CD8-positive, alpha-beta memory T cell (primary cell): ENCODE measurements around the gene CHSY1. TPM values are rescaled to one million over a fixed set of nuclear protein-coding genes. Genes with fewer than 3 reads are reported as not detected.
A peak's percentile ranks its signal among the peaks of the same experiment; 100 is the strongest.
"Not testable (repeated sequence)": the region's sequence is repeated elsewhere in the genome, so short reads cannot be mapped to it uniquely, and the experiment has no call there.

Source experiments
- CTCF ChIA-PET: fragments of 350-600 bp; sonication (Branson Sonifier 250); formaldehyde crosslinking; loops from one replicate; lab custom pipeline; 2021; ENCODE audit warnings: antibody characterized with exemption; lab: Charles Lee
- POLR2A ChIA-PET: fragments of 350-600 bp; sonication (Branson Sonifier 250); formaldehyde crosslinking; loops from one replicate; lab custom pipeline; 2021; ENCODE audit warnings: antibody characterized with exemption; lab: Charles Lee
- DNase-seq, 5 donors: peaks; one replicate each; pipeline versions ENCODE4 v3.0.0 to v3.0.0-alpha.2; 2020 to 2022; ENCODE audit warnings: mixed read lengths in 1 of 5
- H3K27ac ChIP-seq: one replicate; pipeline ENCODE4 v1.7.0; 2013; ENCODE audit warnings: low read depth, mild to moderate bottlenecking, low read length, moderate library complexity
- H3K27me3 ChIP-seq: 2 replicates; pipeline ENCODE4 v1.7.0; 2013; ENCODE audit warnings: low read length, mild to moderate bottlenecking; ENCODE audit not compliant: insufficient read depth, poor library complexity, severe bottlenecking
- H3K36me3 ChIP-seq: 2 replicates; pipeline ENCODE4 v1.7.0; 2013; ENCODE audit warnings: mild to moderate bottlenecking, low read length, moderate library complexity; ENCODE audit not compliant: insufficient read depth
- H3K4me1 ChIP-seq: 2 replicates; pipeline ENCODE4 v1.7.0; 2013; ENCODE audit warnings: mild to moderate bottlenecking, low read length, moderate library complexity; ENCODE audit not compliant: insufficient read depth
- H3K4me3 ChIP-seq: 2 replicates; pipeline ENCODE4 v1.7.0; 2013; ENCODE audit warnings: mild to moderate bottlenecking, low read length
- H3K9me3 ChIP-seq: 2 replicates; pipeline ENCODE4 v1.7.0; 2013; ENCODE audit warnings: mild to moderate bottlenecking, low read length
- H3K27ac Mint-ChIP-seq, 8 donors: one replicate each; pipeline ENCODE4 v1.8.0; 2020 to 2021; ENCODE audit warnings: mixed read lengths in 8 of 8, mild to moderate bottlenecking in 6 of 8, inconsistent platforms in 3 of 8, moderate library complexity in 3 of 8
- H3K27me3 Mint-ChIP-seq, 2 donors: one replicate each; pipeline ENCODE4 v1.8.0; 2020 to 2021; ENCODE audit warnings: mixed read lengths in 2 of 2, mild to moderate bottlenecking in 1 of 2, moderate library complexity in 1 of 2
- H3K36me3 Mint-ChIP-seq, 3 donors: one replicate each; pipeline ENCODE4 v1.8.0; 2020 to 2021; ENCODE audit warnings: mixed read lengths in 3 of 3, inconsistent platforms in 1 of 3, mild to moderate bottlenecking in 1 of 3
- H3K4me1 Mint-ChIP-seq, 3 donors: one replicate each; pipeline ENCODE4 v1.8.0; 2020 to 2021; ENCODE audit warnings: mixed read lengths in 3 of 3, inconsistent platforms in 1 of 3, mild to moderate bottlenecking in 1 of 3
- H3K4me3 Mint-ChIP-seq, 7 donors: one replicate each; pipeline ENCODE4 v1.8.0; 2020 to 2021; ENCODE audit warnings: mixed read lengths in 7 of 7, mild to moderate bottlenecking in 6 of 7, moderate library complexity in 4 of 7, inconsistent platforms in 2 of 7
- H3K9me3 Mint-ChIP-seq, 5 donors: one replicate each; pipeline ENCODE4 v1.8.0; 2020 to 2022; ENCODE audit warnings: mixed read lengths in 5 of 5, mild to moderate bottlenecking in 3 of 5, moderate library complexity in 2 of 5, inconsistent platforms in 1 of 5
- polyA plus RNA-seq: library from polyadenylated mRNA; unstranded; fragments of 300-500 nt; fragmentation: Illumina TruSeq; gene quantifications from one replicate; pipeline ENCODE4 v1.2.3, GENCODE V29; 2021
- total RNA-seq, 2 experiments: library from RNA; stranded (reverse); gene quantifications; one replicate each; pipeline ENCODE4 v1.2.3, GENCODE V29; 2021

CHSY1 gene
- total and polyA plus RNA-seq, 3 experiments from 2014 or later, result 3.6 to 49.7 (median 49.4) TPM

DNA sequence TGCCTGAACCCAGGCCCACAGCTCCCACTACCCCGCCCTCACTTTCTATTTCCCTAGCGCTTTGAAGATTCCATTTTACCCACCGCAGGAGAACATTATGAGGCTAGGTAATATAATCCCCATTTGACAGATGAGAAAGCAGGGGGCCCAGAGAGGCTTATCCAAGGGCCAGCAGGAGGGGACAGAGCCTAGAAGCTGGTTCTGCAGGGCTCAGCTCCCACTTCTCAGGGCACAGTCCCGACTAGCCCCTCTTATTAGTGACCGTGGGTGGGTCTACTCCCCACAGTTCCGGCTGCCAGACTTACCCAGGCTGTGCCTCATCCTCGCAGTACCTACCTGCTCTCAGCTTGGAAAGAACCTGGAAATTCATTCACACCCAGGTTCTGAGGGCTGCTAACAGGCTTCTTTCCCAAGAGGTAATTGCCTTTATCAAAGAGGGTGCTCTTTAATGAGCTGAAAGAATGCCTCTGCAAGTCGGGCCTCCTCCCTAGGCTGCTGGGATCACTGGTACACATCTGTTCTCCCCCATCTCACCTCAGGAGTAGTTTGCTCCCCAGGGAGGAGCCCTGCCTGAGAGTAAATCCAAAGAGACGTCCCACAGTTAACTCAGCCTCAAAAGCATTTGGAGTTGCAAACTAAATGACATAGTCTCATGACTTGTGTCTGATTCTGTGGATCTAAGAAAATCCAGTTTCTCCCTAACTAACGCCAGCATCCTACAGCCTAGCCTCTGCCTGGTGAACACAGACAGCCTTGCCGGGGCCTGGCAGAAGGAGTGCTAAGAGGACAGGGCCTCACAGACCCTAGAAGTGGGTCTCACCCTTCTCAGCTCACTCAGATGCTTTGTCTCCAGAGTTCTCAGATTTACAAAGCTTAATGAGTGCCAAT is 125.0 kb downstream of the CHSY1 start:
- peaks cover 0 to 2% (median 0%) of the 10 kb centered on the region in 5 donors for H3K9me3 Mint-ChIP-seq

DNA sequence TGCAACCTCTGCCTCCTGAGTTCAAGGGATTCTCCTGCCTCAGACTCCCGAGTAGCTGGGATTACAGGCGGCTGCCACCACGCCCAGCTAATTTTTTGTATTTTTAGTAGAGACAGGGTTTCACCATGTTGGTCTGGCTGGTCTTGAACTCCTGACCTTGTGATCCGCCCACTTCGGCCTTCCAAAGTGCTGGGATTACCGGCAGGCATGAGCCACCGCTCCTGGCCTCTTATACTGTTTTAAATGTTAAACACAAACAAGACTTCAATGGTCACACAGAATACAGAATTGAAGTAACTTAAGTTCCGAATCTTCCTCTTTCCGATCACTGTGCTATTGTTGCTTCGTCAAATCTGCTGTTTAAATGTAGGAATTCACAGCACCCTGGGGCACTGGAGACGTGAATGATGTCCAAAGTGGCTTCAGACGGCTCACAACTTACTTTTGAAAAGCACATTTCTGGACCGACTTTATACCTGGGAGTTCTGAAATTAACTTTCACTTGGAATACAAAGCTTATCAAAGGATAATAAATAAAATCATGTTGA is 125.9 kb downstream of the CHSY1 start:
- H3K27me3 Mint-ChIP-seq, H3K27me3 ChIP-seq, H3K9me3 ChIP-seq, H3K9me3 Mint-ChIP-seq, H3K4me3 ChIP-seq, H3K27ac ChIP-seq, H3K36me3 ChIP-seq, H3K36me3 Mint-ChIP-seq: not testable (repeated sequence)
- ChIA-PET CTCF (interaction anchor here (2.1 to 2.4 kb wide), 2 partner anchors 118 to 132 kb away, joined by 8 to 12 read pairs; no protein-coding TSS in a partner anchor), POLR2A (interaction anchor here (1.0 kb wide), 1 partner anchor 118 kb away, joined by 5 read pairs; no protein-coding TSS in a partner anchor)
- peaks cover 24% of the 10 kb centered on the region for H3K4me1 ChIP-seq
- peak overlapping the region in 2 of 7 donors; percentile 15 to 88 for H3K4me3 Mint-ChIP-seq
- peak in 1 of 5 donors; percentile 23 for DNase-seq
- H3K4me1 Mint-ChIP-seq, result peaks cover 48 to 61% (median 55%) of the 10 kb centered on the region in 3 donors
- H3K27ac Mint-ChIP-seq, result peak overlapping the region in 7 of 8 donors; percentile 73 to 97 (median 94)

More for the DNA sequence above, 125.0 kb downstream of the CHSY1 start:
- H3K36me3 ChIP-seq, result no peaks in the 10 kb centered on the region
- Mint-ChIP-seq H3K4me3 (peak overlapping the region; percentile 4 to 88 (median 63)), H3K27me3 (peaks cover 0 to 1% of the 10 kb centered on the region in 2 donors), H3K4me1 (peaks cover 48 to 61% (median 55%) of the 10 kb centered on the region in 3 donors), H3K27ac (peak overlapping the region; percentile 88 to 98 (median 94)), H3K36me3 (no peaks in the 10 kb centered on the region)
- no peaks in the 10 kb centered on the region for H3K27me3 ChIP-seq
- peak in 2 of 5 donors; percentile 6 to 35 for DNase-seq
- ChIA-PET POLR2A (interaction anchor here (1.0 kb wide), 1 partner anchor 117 kb away, joined by 5 read pairs; no protein-coding TSS in a partner anchor), CTCF (interaction anchor here (0.9 to 2.4 kb wide), 3 partner anchors 25 to 131 kb away, joined by 3 to 12 read pairs (median 8); no protein-coding TSS in a partner anchor)
- peaks cover 24% of the 10 kb centered on the region for H3K4me1 ChIP-seq
- H3K4me3 ChIP-seq, result peak overlapping the region; percentile 27
- peak overlapping the region; percentile 51 for H3K27ac ChIP-seq
- no peaks in the 10 kb centered on the region for H3K9me3 ChIP-seq

Other genes with a start within 250 kb of the CHSY1 start
- 10 to 100 TPM; 46.7 to 47.8 TPM for gene SELENOS, start 25.4 kb upstream of the CHSY1 start, total RNA-seq
- 81.2 TPM for gene SELENOS, start 25.4 kb upstream of the CHSY1 start, polyA plus RNA-seq
- 100 to 1,000 TPM; 213 to 225 TPM for gene SNRPA1, start 43.2 kb upstream of the CHSY1 start, total RNA-seq
- gene SNRPA1, start 43.2 kb upstream of the CHSY1 start, polyA plus RNA-seq, result 74.4 TPM
- under 1 TPM; 0.74 to 0.95 TPM for gene PCSK6, start 237.7 kb upstream of the CHSY1 start, total RNA-seq
- gene PCSK6, start 237.7 kb upstream of the CHSY1 start, polyA plus RNA-seq, result 1.7 TPM